Calu3 (cell line): ENCODE measurements around the gene ABITRAM. TPM values are rescaled to one million over a fixed set of nuclear protein-coding genes. Genes with fewer than 3 reads are reported as not detected.

Source experiments
- BruUV-seq: library from RNA; stranded (reverse); fragments of 400-500 nt; replicated peaks from 2 replicates; lab custom pipeline; 2021; lab: Mats Ljungman, UMichigan
- CTCF ChIA-PET: fragments of 300-600 bp; sonication (Branson Sonifier 250); formaldehyde crosslinking; loops from one replicate; lab custom pipeline; 2022; ENCODE audit warnings: antibody characterized with exemption; lab: Charles Lee
- DNase-seq: peaks from one replicate; pipeline ENCODE4 v3.0.0; 2022
- H3K27ac Mint-ChIP-seq: one replicate; pipeline ENCODE4 v1.8.0; 2022; ENCODE audit warnings: mixed read lengths; ENCODE audit not compliant: unreplicated experiment
- H3K27me3 Mint-ChIP-seq: one replicate; pipeline ENCODE4 v1.8.0; 2022; ENCODE audit warnings: mixed read lengths; ENCODE audit not compliant: unreplicated experiment
- H3K36me3 Mint-ChIP-seq: one replicate; pipeline ENCODE4 v1.8.0; 2022; ENCODE audit warnings: mild to moderate bottlenecking, moderate library complexity, mixed read lengths; ENCODE audit not compliant: insufficient read depth, unreplicated experiment
- H3K4me1 Mint-ChIP-seq: one replicate; pipeline ENCODE4 v1.8.0; 2022; ENCODE audit warnings: mild to moderate bottlenecking, low read depth, mixed read lengths; ENCODE audit not compliant: unreplicated experiment
- H3K4me3 Mint-ChIP-seq: one replicate; pipeline ENCODE4 v1.8.0; 2022; ENCODE audit warnings: mild to moderate bottlenecking, low read depth, moderate library complexity, mixed read lengths; ENCODE audit not compliant: unreplicated experiment
- H3K9me3 Mint-ChIP-seq: one replicate; pipeline ENCODE4 v1.8.0; 2022; ENCODE audit warnings: low read depth, mixed read lengths; ENCODE audit not compliant: unreplicated experiment
- intact Hi-C: fragments of 100-400 bp; cut with micrococcal nuclease; formaldehyde crosslinking; loops from one replicate; pipeline ENCODE4 v1.10.0; 2022; ENCODE audit not compliant: unreplicated experiment
- total RNA-seq: library from RNA; stranded (reverse); gene quantifications from 2 replicates; pipeline ENCODE4 v1.2.3, GENCODE V29; 2022
- TF ChIP-seq, protein P1 (sequence below): fragments of 200-600 bp; IDR thresholded peaks from one replicate; pipeline ENCODE4 v1.8.0; 2022; ENCODE audit warnings: antibody characterized with exemption; ENCODE audit not compliant: unreplicated experiment

ABITRAM gene
- total RNA-seq, 1 experiment from 2014 or later: 6.6 TPM

DNA sequence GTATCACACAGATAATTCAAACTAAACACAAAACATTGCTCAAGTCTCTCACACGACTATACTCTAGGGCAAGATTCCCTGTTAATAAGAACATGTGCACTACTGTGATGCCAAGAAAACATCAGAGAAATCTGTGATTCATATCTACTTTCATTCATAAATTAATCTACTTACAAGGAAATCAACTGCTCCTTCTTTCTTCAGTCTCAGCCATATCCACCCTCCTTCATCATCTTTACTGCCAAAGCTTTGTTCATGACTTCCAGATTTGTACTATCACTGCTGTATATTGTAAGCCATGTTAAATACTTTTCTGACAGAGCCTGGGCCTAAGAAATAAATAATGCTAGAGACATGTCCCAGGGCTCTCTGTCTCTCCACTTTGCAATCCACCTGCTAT lies 44.0 kb downstream of the ABITRAM start:
- Mint-ChIP-seq H3K4me3 (no peak overlapping the region), H3K4me1 (no peaks in the 10 kb centered on the region), H3K27ac (no peak overlapping the region), H3K9me3 (no peaks in the 10 kb centered on the region), H3K36me3 (no peaks in the 10 kb centered on the region), H3K27me3 (no peaks in the 10 kb centered on the region)
- no TSS peak for BruUV-seq
- no peak for DNase-seq
- intact Hi-C loops: no loop called here
- CTCF ChIA-PET: no interaction called here
- TF ChIP-seq, protein P1, sequence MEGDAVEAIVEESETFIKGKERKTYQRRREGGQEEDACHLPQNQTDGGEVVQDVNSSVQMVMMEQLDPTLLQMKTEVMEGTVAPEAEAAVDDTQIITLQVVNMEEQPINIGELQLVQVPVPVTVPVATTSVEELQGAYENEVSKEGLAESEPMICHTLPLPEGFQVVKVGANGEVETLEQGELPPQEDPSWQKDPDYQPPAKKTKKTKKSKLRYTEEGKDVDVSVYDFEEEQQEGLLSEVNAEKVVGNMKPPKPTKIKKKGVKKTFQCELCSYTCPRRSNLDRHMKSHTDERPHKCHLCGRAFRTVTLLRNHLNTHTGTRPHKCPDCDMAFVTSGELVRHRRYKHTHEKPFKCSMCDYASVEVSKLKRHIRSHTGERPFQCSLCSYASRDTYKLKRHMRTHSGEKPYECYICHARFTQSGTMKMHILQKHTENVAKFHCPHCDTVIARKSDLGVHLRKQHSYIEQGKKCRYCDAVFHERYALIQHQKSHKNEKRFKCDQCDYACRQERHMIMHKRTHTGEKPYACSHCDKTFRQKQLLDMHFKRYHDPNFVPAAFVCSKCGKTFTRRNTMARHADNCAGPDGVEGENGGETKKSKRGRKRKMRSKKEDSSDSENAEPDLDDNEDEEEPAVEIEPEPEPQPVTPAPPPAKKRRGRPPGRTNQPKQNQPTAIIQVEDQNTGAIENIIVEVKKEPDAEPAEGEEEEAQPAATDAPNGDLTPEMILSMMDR: no peak

DNA sequence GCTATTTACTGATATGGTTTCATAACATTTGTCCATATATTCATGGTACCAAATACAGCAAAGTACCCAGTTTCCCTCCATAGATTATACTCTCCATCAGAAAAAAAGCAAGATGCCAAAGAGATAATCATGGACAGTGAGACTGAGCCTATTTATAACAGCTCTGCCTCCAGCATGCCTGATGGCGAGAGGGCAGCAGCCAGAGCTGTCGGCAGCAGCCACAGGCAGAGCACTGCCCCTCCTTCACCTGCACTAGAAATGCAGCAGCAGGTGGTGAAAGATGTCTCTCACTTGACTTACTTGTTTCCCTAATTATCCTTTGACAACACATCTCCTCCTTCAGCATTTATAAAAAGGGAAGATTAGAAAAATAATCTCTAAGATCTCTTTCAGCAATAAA lies 46.7 kb downstream of the ABITRAM start:
- no TSS peak for BruUV-seq
- Mint-ChIP-seq H3K4me1 (no peaks in the 10 kb centered on the region), H3K27ac (no peak overlapping the region), H3K4me3 (no peak overlapping the region), H3K9me3 (no peaks in the 10 kb centered on the region), H3K36me3 (no peaks in the 10 kb centered on the region), H3K27me3 (no peaks in the 10 kb centered on the region)
- TF ChIP-seq, protein P1: no peak
- CTCF ChIA-PET: no interaction called here
- intact Hi-C loops: no loop called here
- no peak for DNase-seq

GRCh38 chr9:108983885-108984284 lies 49.7 kb downstream of the ABITRAM start:
- Mint-ChIP-seq H3K36me3 (no peaks in the 10 kb centered on the region), H3K27me3 (no peaks in the 10 kb centered on the region), H3K4me1 (no peaks in the 10 kb centered on the region), H3K4me3 (no peak overlapping the region), H3K9me3 (no peaks in the 10 kb centered on the region), H3K27ac (no peak overlapping the region)
- CTCF ChIA-PET: no interaction called here
- TF ChIP-seq, protein P1: no peak
- no peak for DNase-seq
- no TSS peak for BruUV-seq
- intact Hi-C loops: no loop called here

Other genes with a start within 250 kb of the ABITRAM start
- not detected in 2 replicates for gene ACTL7B, start 78.4 kb upstream of the ABITRAM start, total RNA-seq
- gene ACTL7A, start 72.1 kb upstream of the ABITRAM start, total RNA-seq: not detected in 2 replicates
- 12.8 and 17.9 TPM in 2 replicates for gene ELP1, start 276 bp upstream of the ABITRAM start, total RNA-seq
- 20.6 and 23.7 TPM in 2 replicates for gene CTNNAL1, start 79.1 kb downstream of the ABITRAM start, total RNA-seq
- 52.2 and 54.0 TPM in 2 replicates for gene TMEM245, start 185.5 kb downstream of the ABITRAM start, total RNA-seq
- not detected in 2 replicates for gene FRRS1L, start 232.8 kb downstream of the ABITRAM start, total RNA-seq